T-helper 22 cell (primary cell): Measurements from ENCODE around the gene MECR.
"Not testable (repeated sequence)": the region's sequence is repeated elsewhere in the genome, so short reads cannot be mapped to it uniquely, and the experiment has no call there.

Source experiments
- DNase-seq: peaks from one replicate; pipeline ENCODE4 v3.0.0-alpha.2; 2020; ENCODE audit warnings: low read depth

Gene MECR

GRCh38 chr1:29235955-29236711 lies 5.4 kb upstream of the MECR start, which contains the start of gene PTPRU:
Gene PTPRU (plus strand): TSS chr1:29236522. CDS start chr1:29236645, 123 bp downstream.
- peak; percentile 40 for DNase-seq

GRCh38 chr1:29234881-29235280 lies 4.1 kb upstream of the MECR start:
- not testable (repeated sequence) for DNase-seq

- DNase-seq, result no peak
Measured at GRCh38 chr1:29234471-29234870, 3.7 kb upstream of the MECR start.

- DNase-seq, result no peak
Measured at GRCh38 chr1:29233693-29234092, 3.0 kb upstream of the MECR start.

GRCh38 chr1:29232387-29232786 lies 1.7 kb upstream of the MECR start:
- DNase-seq, result no peak

GRCh38 chr1:29230204-29230552 lies 556 bp downstream of the MECR start:
- DNase-seq, result no peak

- DNase-seq, result no peak
Measured at GRCh38 chr1:29227511-29227910, 3.2 kb downstream of the MECR start.

- no peak for DNase-seq
Measured at GRCh38 chr1:29225361-29225760, 5.4 kb downstream of the MECR start.

GRCh38 chr1:29224356-29224837 lies 6.3 kb downstream of the MECR start:
- no peak for DNase-seq

- DNase-seq, result no peak
Measured at GRCh38 chr1:29223521-29223920, 7.2 kb downstream of the MECR start.

GRCh38 chr1:29222686-29223085 lies 8.0 kb downstream of the MECR start:
- no peak for DNase-seq

- DNase-seq, result not testable (repeated sequence)
Measured at GRCh38 chr1:29222260-29222659, 8.5 kb downstream of the MECR start.

- no peak for DNase-seq
Measured at GRCh38 chr1:29221296-29221695, 9.4 kb downstream of the MECR start.

- DNase-seq, result no peak
Measured at GRCh38 chr1:29218223-29218622, 12.5 kb downstream of the MECR start.

GRCh38 chr1:29217633-29218032 lies 13.1 kb downstream of the MECR start:
- no peak for DNase-seq

- no peak for DNase-seq
Measured at GRCh38 chr1:29213055-29213454, 17.7 kb downstream of the MECR start.

GRCh38 chr1:29211086-29212030 lies 19.4 kb downstream of the MECR start:
- DNase-seq, result no peak

- no peak for DNase-seq
Measured at GRCh38 chr1:29210278-29211085, 20.3 kb downstream of the MECR start.

- DNase-seq, result no peak
Measured at GRCh38 chr1:29209173-29209572, 21.6 kb downstream of the MECR start.

- no peak for DNase-seq
Measured at GRCh38 chr1:29208442-29208841, 22.3 kb downstream of the MECR start.

- DNase-seq, result peak; percentile 61
Measured at GRCh38 chr1:29202584-29203340, 28.0 kb downstream of the MECR start.
